HG03064 (cell line): ENCODE results near the gene DOHH.
A peak's percentile ranks its signal among the peaks of the same experiment; 100 is the strongest.

Experiments
- ATAC-seq: cut with Tn5 transposase; IDR thresholded peaks from one replicate; pipeline ENCODE4 v1.9.1; 2021; ENCODE audit warnings: low read depth; ENCODE audit not compliant: unreplicated experiment

The DOHH gene

GRCh38 chr19:3505598-3506383 lies 5.3 kb upstream of the DOHH start, which contains the start of gene FZR1:
FZR1 (plus strand) TSS chr19:3506311; CDS start chr19:3522990, 16,679 bp downstream.
- peak; percentile 86 for ATAC-seq

GRCh38 chr19:3504735-3505134 lies 4.3 kb upstream of the DOHH start:
- no peak for ATAC-seq

- no peak for ATAC-seq
Observed at GRCh38 chr19:3503036-3503572, 2.6 kb upstream of the DOHH start.

- no peak for ATAC-seq
Observed at GRCh38 chr19:3501780-3502179, 1.3 kb upstream of the DOHH start.

GRCh38 chr19:3499738-3500428 lies 591 bp downstream of the DOHH start:
- ATAC-seq = no peak

- ATAC-seq = no peak
Observed at GRCh38 chr19:3497757-3498520, 2.5 kb downstream of the DOHH start.

- ATAC-seq = no peak
Observed at GRCh38 chr19:3496392-3497273, 3.8 kb downstream of the DOHH start.

- no peak for ATAC-seq
Observed at GRCh38 chr19:3494559-3494958, 5.9 kb downstream of the DOHH start.

- ATAC-seq = no peak
Observed at GRCh38 chr19:3494051-3494450, 6.4 kb downstream of the DOHH start.

GRCh38 chr19:3493651-3494050 lies 6.8 kb downstream of the DOHH start:
- no peak for ATAC-seq

GRCh38 chr19:3492919-3493318 lies 7.6 kb downstream of the DOHH start:
- no peak for ATAC-seq

- no peak for ATAC-seq
Observed at GRCh38 chr19:3492131-3492839, 8.2 kb downstream of the DOHH start.

GRCh38 chr19:3491396-3492119 lies 8.9 kb downstream of the DOHH start:
- ATAC-seq = no peak

GRCh38 chr19:3483226-3483628 lies 17.2 kb downstream of the DOHH start, which contains the start of gene SMIM44:
SMIM44 (minus strand) TSS chr19:3483441; CDS start chr19:3483403, 38 bp downstream.
- no peak for ATAC-seq

GRCh38 chr19:3482507-3483225 lies 17.8 kb downstream of the DOHH start:
- ATAC-seq = no peak

- no peak for ATAC-seq
Observed at GRCh38 chr19:3481241-3482090, 19.0 kb downstream of the DOHH start.
